Neural crest cell (in vitro differentiated cells): ENCODE data around the gene ALK. TPM values are rescaled to one million over a fixed set of nuclear protein-coding genes. Genes with fewer than 3 reads are reported as not detected.

Experiments used
- DNase-seq: peaks from one replicate; pipeline ENCODE4 v3.0.0; 2021; ENCODE audit warnings: low read depth, mixed read lengths, low spot score
- H3K27ac Mint-ChIP-seq: one replicate; pipeline ENCODE4 v1.8.0; 2021; ENCODE audit warnings: mild to moderate bottlenecking, mixed read lengths; ENCODE audit not compliant: unreplicated experiment
- H3K27me3 Mint-ChIP-seq: 2 replicates; pipeline ENCODE4 v1.8.0; 2021; ENCODE audit warnings: low read depth, mild to moderate bottlenecking, mixed read lengths
- H3K36me3 Mint-ChIP-seq: 2 replicates; pipeline ENCODE4 v1.8.0; 2021; ENCODE audit warnings: low read depth, mild to moderate bottlenecking, mixed read lengths
- H3K4me1 Mint-ChIP-seq: 2 replicates; pipeline ENCODE4 v1.8.0; 2021; ENCODE audit warnings: mixed read lengths
- H3K4me3 Mint-ChIP-seq: one replicate; pipeline ENCODE4 v1.8.0; 2021; ENCODE audit warnings: mild to moderate bottlenecking, mixed read lengths
- H3K9me3 Mint-ChIP-seq: 2 replicates; pipeline ENCODE4 v1.8.0; 2021; ENCODE audit warnings: mixed read lengths
- total RNA-seq: library from RNA; stranded (reverse); gene quantifications from 2 replicates; pipeline ENCODE4 v1.2.1, GENCODE V29; 2021
- TF ChIP-seq, protein P1 (sequence below): fragments of 200-600 bp; sonication (generic); conservative IDR thresholded peaks from 2 replicates; pipeline ENCODE4 v1.5.0; 2021; ENCODE audit warnings: antibody characterized with exemption, mild to moderate bottlenecking

Gene ALK
- total RNA-seq, 1 donor from 2014 or later = 2.0 TPM

DNA sequence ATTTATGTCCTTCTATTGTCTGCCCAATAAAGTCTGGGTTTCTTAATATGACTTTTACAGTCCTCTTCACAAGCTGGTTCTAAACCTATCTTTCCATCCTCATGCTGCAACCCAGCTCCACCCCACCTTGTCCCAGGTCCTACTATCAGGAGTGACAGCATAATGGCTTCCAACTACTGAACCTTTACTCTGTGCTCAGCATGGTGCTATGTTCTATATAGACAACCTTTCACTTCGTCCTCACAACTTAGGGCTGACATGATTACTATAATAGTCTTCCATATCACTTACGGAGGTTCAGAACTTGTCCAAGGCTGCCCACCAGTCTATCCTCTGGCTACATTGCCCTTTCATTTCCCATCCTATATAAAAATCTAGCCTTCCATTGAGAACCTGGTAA is 256.8 kb downstream of the ALK start:
- no peaks in the 10 kb centered on the region for H3K4me1 Mint-ChIP-seq
- no peak overlapping the region for H3K4me3 Mint-ChIP-seq
- DNase-seq = no peak
- H3K27me3 Mint-ChIP-seq = no peaks in the 10 kb centered on the region
- peaks cover 15% of the 10 kb centered on the region for H3K9me3 Mint-ChIP-seq
- H3K27ac Mint-ChIP-seq = no peak overlapping the region
- peaks cover 12% of the 10 kb centered on the region for H3K36me3 Mint-ChIP-seq
- TF ChIP-seq, protein P1, sequence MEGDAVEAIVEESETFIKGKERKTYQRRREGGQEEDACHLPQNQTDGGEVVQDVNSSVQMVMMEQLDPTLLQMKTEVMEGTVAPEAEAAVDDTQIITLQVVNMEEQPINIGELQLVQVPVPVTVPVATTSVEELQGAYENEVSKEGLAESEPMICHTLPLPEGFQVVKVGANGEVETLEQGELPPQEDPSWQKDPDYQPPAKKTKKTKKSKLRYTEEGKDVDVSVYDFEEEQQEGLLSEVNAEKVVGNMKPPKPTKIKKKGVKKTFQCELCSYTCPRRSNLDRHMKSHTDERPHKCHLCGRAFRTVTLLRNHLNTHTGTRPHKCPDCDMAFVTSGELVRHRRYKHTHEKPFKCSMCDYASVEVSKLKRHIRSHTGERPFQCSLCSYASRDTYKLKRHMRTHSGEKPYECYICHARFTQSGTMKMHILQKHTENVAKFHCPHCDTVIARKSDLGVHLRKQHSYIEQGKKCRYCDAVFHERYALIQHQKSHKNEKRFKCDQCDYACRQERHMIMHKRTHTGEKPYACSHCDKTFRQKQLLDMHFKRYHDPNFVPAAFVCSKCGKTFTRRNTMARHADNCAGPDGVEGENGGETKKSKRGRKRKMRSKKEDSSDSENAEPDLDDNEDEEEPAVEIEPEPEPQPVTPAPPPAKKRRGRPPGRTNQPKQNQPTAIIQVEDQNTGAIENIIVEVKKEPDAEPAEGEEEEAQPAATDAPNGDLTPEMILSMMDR = no peak

DNA sequence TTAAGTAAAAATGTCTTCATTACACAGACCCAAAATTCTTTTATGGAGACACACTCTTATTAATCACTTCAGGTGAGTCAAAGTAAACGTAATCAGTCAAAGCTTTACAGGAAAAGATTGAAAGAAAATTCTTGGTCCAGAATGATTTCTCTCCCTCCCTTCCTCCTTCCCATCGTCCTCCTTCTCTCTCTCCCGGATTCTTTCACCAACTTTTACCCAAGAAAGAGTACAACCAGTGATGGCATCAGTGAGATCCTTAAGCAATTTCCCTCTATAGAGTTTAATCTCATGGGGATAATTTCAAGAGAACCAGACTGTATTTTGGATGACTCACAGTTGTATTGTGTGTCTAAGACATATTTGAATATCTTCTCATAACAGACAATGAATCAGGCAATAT is 258.1 kb downstream of the ALK start:
- TF ChIP-seq, protein P1 = no peak
- no peak for DNase-seq
- Mint-ChIP-seq H3K27me3 (no peaks in the 10 kb centered on the region), H3K27ac (no peak overlapping the region), H3K36me3 (peaks cover 6% of the 10 kb centered on the region), H3K4me1 (peaks cover 7% of the 10 kb centered on the region), H3K9me3 (peaks cover 8% of the 10 kb centered on the region), H3K4me3 (no peak overlapping the region)

DNA sequence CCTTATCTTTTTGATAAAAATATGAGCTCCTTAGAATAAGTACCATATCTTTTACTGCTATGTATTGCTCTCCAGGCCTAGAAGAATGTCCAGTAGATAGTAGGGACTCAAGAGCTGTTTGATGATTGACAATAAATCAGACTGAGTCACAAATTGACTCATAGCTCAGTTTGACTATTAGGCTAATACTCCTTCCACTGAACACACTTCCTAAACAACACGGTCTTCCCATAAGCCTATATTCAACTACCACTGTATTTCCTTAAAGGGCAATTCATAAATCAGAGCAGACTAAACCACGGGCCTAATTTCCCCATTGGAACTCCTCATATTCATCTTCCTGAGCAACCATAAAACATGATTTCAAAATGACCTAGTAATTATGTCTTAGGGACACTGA is 258.5 kb downstream of the ALK start:
- TF ChIP-seq, protein P1 = no peak
- H3K9me3 Mint-ChIP-seq = peaks cover 6% of the 10 kb centered on the region
- no peaks in the 10 kb centered on the region for H3K27me3 Mint-ChIP-seq
- no peak overlapping the region for H3K27ac Mint-ChIP-seq
- DNase-seq = no peak
- peaks cover 11% of the 10 kb centered on the region for H3K4me1 Mint-ChIP-seq
- H3K36me3 Mint-ChIP-seq = peaks cover 5% of the 10 kb centered on the region
- H3K4me3 Mint-ChIP-seq = no peak overlapping the region

GRCh38 chr2:29660201-29660600 is 261.2 kb downstream of the ALK start:
- Mint-ChIP-seq H3K4me3 (no peak overlapping the region), H3K27me3 (no peaks in the 10 kb centered on the region), H3K4me1 (peaks cover 33% of the 10 kb centered on the region), H3K9me3 (no peaks in the 10 kb centered on the region), H3K36me3 (no peaks in the 10 kb centered on the region), H3K27ac (no peak overlapping the region)
- DNase-seq = no peak
- TF ChIP-seq, protein P1 = no peak

DNA sequence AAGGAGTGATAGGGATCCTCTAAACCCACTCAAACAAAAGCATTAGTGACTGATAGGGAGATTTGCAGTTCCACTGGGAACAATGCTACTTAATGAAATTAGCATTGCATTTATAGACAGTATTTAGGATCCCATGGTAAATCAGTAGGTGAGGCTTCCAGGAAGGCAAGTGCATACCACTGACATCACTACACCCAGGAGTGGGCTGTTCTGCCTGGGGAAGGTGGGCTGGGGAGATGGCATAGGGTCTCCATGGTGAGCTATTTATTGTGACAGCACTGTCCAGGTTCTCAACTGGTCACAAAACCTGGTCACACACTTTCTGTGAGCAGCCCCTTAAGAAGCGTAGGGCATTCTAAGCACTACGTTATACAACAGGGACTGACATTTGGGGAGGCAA is 262.2 kb downstream of the ALK start:
- Mint-ChIP-seq H3K36me3 (no peaks in the 10 kb centered on the region), H3K4me1 (peaks cover 37% of the 10 kb centered on the region), H3K27me3 (no peaks in the 10 kb centered on the region), H3K27ac (no peak overlapping the region), H3K9me3 (peaks cover 2% of the 10 kb centered on the region), H3K4me3 (no peak overlapping the region)
- TF ChIP-seq, protein P1 = no peak
- DNase-seq = no peak

- TF ChIP-seq, protein P1 = no peak
- DNase-seq = no peak
- no peaks in the 10 kb centered on the region for H3K36me3 Mint-ChIP-seq
- H3K27me3 Mint-ChIP-seq = no peaks in the 10 kb centered on the region
- H3K9me3 Mint-ChIP-seq = peaks cover 6% of the 10 kb centered on the region
- peak overlapping the region; percentile 5 for H3K4me3 Mint-ChIP-seq
- H3K27ac Mint-ChIP-seq = peak overlapping the region; percentile 70
- peaks cover 37% of the 10 kb centered on the region for H3K4me1 Mint-ChIP-seq
Observed at GRCh38 chr2:29657674-29658073, 263.7 kb downstream of the ALK start.
